K562 (cell line): ENCODE measurements around the gene MAGI1.

ENCODE experiments used
- ELF1 ChIP-seq: fragments of 200-800 bp; sonication (Bioruptor generic); IDR thresholded peaks from 2 replicates; pipeline ENCODE4 v1.6.1; 2016; ENCODE audit warnings: missing genetic modification characterization, missing compliant biosample characterization
- POLR2A ChIP-seq: fragments of 450-650 bp; conservative IDR thresholded peaks from 2 replicates; pipeline ENCODE4 v1.6.1; 2016

- no peak for TF ChIP-seq POLR2A
- TF ChIP-seq ELF1 (tag), result no peak
Measured at GRCh38 chr3:65854606-65855304, 184.0 kb downstream of the MAGI1 start.
